GM10266 (cell line): ENCODE measurements around the gene CCDC107.

Experiments
- DNase-seq: peaks from one replicate; pipeline ENCODE4 v3.0.0; 2012; ENCODE audit errors: extremely low spot score
- CTCF ChIP-seq: IDR thresholded peaks from 2 replicates; pipeline ENCODE4 v1.5.1; 2012; ENCODE audit warnings: mild to moderate bottlenecking, low read depth; ENCODE audit not compliant: control insufficient read depth, insufficient read depth; ENCODE audit errors: missing control alignments

CCDC107 gene

DNA sequence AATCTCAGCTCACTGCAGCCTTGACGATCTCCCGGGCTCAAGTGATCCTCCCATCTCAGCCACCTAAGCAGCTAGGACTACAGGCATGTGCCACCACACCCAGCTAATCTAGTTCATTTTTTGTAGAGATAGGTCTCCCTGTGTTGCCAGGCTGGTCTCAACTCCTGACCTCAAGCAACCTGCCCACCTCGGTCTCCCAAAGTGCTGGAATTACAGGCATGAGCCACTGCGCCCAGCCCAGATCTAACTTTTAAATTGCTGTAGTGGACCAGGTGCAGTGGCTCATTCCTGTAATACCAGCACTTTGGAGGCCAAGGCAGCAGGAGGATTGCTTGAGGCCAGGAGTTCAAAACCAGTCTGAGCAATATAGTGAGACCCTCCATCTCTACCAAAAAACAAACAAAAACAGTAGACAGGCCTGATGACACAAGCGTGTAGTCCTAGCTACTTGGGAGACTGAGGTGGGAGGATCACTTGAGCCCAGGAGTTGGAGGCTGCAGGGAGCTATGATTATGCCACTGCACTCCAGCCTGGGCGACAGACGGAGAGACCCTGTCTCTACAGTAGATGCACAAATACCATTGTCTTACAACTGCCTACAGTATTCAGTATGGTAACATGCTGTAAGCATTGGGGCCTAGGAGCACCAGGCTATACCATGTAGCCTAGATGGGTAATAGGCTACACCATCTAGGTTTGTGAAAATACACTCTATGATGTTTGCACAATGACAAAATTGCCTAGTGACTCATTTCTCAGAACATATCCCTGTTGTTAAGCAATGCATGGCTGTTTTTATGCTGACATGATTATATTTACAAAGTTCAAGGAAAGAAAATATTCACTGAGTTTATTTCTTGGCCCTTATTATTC, 5.9 kb upstream of the CCDC107 start:
- no peak for DNase-seq
- TF ChIP-seq CTCF: no peak

DNA sequence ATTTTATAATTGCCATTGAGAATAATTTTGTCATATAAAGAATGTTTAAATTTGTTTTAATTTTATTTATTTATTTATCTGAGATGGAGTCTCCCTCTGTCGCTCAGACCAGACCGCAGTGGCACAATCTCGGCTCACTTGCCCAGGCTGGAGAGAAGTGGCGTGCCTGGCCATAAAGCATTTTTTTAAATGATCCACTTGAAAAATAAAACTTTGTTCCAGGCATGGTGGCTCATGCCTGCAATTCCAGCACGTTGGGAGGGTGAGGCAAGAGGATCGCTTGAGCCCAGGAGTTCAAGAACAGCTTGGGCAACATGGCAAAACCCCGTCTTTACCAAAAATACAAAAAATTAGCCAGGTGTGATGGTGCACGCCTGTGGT, 5.3 kb upstream of the CCDC107 start:
- DNase-seq: no peak
- TF ChIP-seq CTCF: no peak

GRCh38 chr9:35653611-35654010, 4.5 kb upstream of the CCDC107 start:
- no peak for TF ChIP-seq CTCF
- DNase-seq: no peak

GRCh38 chr9:35656348-35656747, 1.7 kb upstream of the CCDC107 start:
- DNase-seq: no peak
- TF ChIP-seq CTCF: no peak

- no peak for TF ChIP-seq CTCF
- DNase-seq: no peak
These were observed 1.1 kb upstream of the CCDC107 start for GRCh38 chr9:35656831-35657545.

- peak; percentile 93 for DNase-seq
- no peak for TF ChIP-seq CTCF
These were observed 451 bp upstream of the CCDC107 start, which contains the start of gene RMRP for GRCh38 chr9:35657546-35658136. Gene RMRP (minus strand): TSS chr9:35658019.

DNA sequence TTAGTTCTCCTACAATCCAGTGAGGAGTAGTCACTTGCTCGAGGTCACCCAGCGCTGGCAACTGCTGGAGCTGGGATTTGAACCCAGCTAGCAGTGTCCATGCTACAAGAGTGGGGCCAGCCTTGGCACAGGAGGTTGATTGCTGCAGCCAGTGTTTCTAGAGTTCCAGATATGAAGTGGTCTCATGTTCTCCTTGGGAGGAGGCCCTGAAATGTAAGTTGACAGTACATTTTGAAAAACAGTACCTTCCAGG, 802 bp downstream of the CCDC107 start:
- no peak for DNase-seq
- no peak for TF ChIP-seq CTCF
